T-helper 1 cell treated with Interleukin-12 subunit alpha and Interleukin-12 subunit beta and Interleukin-4 antibody, amounts not matched to agents 30 μg/mL and 1 μg/mL, for 36 hours (primary cell): ENCODE measurements around the gene DNAJA3.
"Not testable (repeated sequence)": the region's sequence is repeated elsewhere in the genome, so short reads cannot be mapped to it uniquely, and the experiment has no call there.

Experiments used
- H3K27ac Mint-ChIP-seq: one replicate; pipeline ENCODE4 v1.8.0; 2021; ENCODE audit warnings: mild to moderate bottlenecking, mixed read lengths
- H3K27me3 Mint-ChIP-seq: one replicate; pipeline ENCODE4 v1.8.0; 2021; ENCODE audit warnings: low read depth, mixed read lengths
- H3K36me3 Mint-ChIP-seq: one replicate; pipeline ENCODE4 v1.8.0; 2021; ENCODE audit warnings: low read depth, mixed read lengths
- H3K4me1 Mint-ChIP-seq: one replicate; pipeline ENCODE4 v1.8.0; 2021; ENCODE audit warnings: low read depth, mixed read lengths
- H3K4me3 Mint-ChIP-seq: one replicate; pipeline ENCODE4 v1.8.0; 2021; ENCODE audit warnings: mild to moderate bottlenecking, moderate library complexity, mixed read lengths
- H3K9me3 Mint-ChIP-seq: one replicate; pipeline ENCODE4 v1.8.0; 2021; ENCODE audit warnings: mixed read lengths

DNAJA3 gene

DNA sequence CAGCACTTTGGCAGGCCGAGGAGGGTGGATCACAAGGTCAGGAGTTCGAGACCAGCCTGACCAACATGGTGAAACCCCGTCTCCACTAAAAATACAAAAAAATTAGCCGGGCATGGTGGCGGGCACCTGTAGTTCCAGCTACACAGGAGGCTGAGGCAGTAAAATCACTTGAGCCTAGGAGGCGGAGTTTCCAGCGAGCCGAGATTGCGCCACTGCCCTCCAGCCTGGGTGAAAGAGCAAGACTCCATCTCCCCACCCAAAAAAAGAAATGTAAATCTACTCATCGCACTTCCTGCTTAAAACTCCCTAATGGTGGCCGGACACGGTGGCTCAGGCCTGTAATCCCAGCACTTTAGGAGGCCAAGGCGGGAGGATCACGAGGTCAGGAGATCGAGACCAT is 31.8 kb upstream of the DNAJA3 start:
- H3K9me3 Mint-ChIP-seq, H3K4me1 Mint-ChIP-seq, H3K27me3 Mint-ChIP-seq, H3K4me3 Mint-ChIP-seq, H3K27ac Mint-ChIP-seq: not testable (repeated sequence)
- peaks cover 15% of the 10 kb centered on the region for H3K36me3 Mint-ChIP-seq

DNA sequence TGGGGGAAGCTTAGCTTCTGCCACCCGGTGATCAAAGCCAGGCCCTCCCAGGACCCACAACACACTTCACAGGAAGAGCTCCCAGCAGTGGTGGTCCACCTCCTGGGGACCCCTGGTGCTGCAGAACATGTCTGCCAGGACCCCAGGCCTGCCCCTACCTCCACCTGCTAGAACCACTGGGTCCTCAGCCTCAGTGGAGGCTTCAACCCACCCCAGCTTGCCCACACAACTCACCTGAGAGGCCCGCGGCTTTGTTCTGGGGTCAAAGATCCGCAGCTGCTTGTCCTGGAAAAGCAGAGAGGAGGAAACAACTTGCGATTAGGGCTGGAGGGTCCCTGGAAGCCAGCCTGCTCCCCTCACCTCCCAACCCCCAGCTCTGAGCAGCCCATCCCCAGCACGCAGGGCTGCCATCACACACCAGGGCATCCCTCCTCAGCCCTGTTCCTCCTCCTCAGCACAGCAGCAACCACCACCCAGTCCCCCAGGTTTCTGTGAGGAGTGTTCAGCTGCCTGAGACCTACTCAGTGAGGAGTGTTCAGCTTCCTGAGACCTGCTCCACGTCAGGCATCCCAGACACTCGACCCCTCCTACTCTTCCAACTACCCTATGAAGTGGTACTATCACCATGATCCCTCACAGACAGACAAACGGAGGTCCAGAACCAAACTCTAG is 30.5 kb upstream of the DNAJA3 start:
- H3K27ac Mint-ChIP-seq: no peak overlapping the region
- no peaks in the 10 kb centered on the region for H3K27me3 Mint-ChIP-seq
- H3K4me1 Mint-ChIP-seq: peaks cover 3% of the 10 kb centered on the region
- peaks cover 24% of the 10 kb centered on the region for H3K36me3 Mint-ChIP-seq
- no peak overlapping the region for H3K4me3 Mint-ChIP-seq
- no peaks in the 10 kb centered on the region for H3K9me3 Mint-ChIP-seq

GRCh38 chr16:4399001-4399730 is 26.5 kb upstream of the DNAJA3 start:
- H3K27me3 Mint-ChIP-seq: no peaks in the 10 kb centered on the region
- H3K9me3 Mint-ChIP-seq: no peaks in the 10 kb centered on the region
- H3K4me1 Mint-ChIP-seq: peaks cover 6% of the 10 kb centered on the region
- H3K36me3 Mint-ChIP-seq: peaks cover 33% of the 10 kb centered on the region
- no peak overlapping the region for H3K27ac Mint-ChIP-seq
- no peak overlapping the region for H3K4me3 Mint-ChIP-seq

- Mint-ChIP-seq H3K9me3 (no peaks in the 10 kb centered on the region), H3K27ac (peak overlapping the region; percentile 7), H3K4me1 (peaks cover 12% of the 10 kb centered on the region), H3K4me3 (no peak overlapping the region), H3K27me3 (no peaks in the 10 kb centered on the region), H3K36me3 (peaks cover 33% of the 10 kb centered on the region)
These were observed 24.6 kb upstream of the DNAJA3 start for GRCh38 chr16:4401094-4401501.

DNA sequence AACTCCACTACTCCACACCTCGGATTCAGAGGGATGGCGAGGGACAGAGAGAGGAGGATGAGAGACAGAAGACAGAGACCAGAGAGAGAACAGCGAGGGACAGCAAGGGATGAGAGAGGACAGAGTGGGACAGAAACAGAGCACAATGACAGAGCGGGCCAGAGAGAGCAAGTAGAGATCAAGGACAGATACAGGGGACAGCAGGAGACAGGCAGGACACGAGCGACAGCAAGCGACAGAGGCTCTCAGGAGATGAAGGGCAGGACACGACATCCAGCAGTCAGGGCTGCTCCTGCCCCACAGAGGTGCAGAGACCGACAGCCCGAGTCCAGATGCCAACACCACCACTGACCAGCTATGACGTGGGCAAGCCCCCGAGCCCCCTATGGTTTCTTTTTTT is 24.2 kb upstream of the DNAJA3 start:
- Mint-ChIP-seq H3K4me1 (peaks cover 12% of the 10 kb centered on the region), H3K9me3 (no peaks in the 10 kb centered on the region), H3K4me3 (no peak overlapping the region), H3K27ac (no peak overlapping the region), H3K27me3 (no peaks in the 10 kb centered on the region), H3K36me3 (peaks cover 30% of the 10 kb centered on the region)

DNA sequence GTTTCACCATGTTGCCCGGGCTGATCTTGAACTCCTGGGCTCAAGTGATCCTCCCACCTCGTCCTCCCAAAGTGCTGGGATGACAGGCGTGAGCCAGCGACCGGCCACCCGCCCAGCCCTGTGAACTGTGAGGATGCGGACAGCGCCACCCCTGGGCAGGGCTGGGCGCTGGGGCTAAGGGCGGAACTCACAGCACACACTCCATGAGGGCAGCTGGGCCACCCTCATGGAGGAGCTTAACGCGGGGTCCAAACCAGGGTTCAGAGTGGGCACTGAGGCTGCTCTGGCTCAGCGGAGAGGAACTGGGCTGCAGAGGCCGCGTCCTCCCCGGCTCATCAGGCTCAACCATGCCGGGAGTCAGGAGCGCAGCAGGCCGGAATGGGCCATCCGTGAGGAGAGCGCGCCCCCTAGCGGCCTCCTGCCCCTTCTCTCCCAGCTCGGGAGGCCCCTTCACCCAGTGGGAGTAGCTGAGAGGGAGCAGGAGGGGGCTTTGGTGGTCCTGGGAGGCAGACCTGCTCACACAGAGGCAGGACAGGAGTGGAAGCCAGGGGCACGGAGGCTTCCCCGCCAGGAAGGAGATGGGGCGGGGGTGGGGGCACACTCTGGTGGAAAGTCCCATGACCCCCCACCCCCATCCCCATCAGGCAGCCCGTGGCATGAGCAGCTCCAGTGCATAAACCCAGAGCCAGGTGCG is 23.1 kb upstream of the DNAJA3 start:
- H3K4me1 Mint-ChIP-seq: peaks cover 12% of the 10 kb centered on the region
- no peak overlapping the region for H3K27ac Mint-ChIP-seq
- no peak overlapping the region for H3K4me3 Mint-ChIP-seq

GRCh38 chr16:4403133-4403949 is 22.3 kb upstream of the DNAJA3 start:
- Mint-ChIP-seq H3K4me3 (no peak overlapping the region), H3K27me3 (no peaks in the 10 kb centered on the region), H3K4me1 (peaks cover 12% of the 10 kb centered on the region), H3K27ac (no peak overlapping the region), H3K9me3 (no peaks in the 10 kb centered on the region), H3K36me3 (peaks cover 30% of the 10 kb centered on the region)

More for the DNA sequence above, 23.1 kb upstream of the DNAJA3 start:
- Mint-ChIP-seq H3K9me3 (no peaks in the 10 kb centered on the region), H3K36me3 (peaks cover 30% of the 10 kb centered on the region), H3K27me3 (no peaks in the 10 kb centered on the region)

DNA sequence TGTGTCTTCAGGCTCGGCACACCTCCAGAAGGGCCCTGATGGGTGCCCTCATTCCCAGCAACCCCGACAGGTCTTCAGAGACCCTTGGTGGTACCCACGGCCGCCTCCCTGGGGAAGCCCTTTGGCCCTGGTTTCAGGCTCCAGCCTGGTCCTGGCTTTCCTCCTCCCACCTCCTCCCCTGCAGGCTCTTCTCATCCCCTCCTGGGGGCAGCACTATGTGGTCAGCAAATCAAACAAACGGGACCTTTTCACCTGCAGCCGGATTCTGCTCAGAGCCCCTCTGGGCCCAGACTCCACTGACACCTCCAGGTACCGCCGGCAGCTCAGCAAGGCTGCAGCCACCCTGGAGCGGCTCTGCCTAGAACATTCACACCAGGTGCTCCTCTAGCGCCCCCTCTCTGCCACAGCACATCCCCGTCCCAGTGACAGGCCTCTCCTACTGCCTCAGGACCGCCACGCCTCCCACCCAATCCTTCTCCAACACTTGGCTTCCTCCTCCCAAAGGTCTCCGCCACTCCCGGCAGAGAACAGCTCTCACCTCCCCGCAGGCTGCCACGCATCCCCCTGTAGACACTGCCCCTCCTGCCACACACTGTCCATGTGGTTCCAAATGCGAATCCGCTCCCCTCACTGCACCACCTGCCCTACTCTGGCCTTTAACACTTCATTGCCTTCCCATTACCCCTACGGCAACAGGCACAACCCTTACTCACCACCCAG is 21.3 kb upstream of the DNAJA3 start:
- Mint-ChIP-seq H3K4me3 (no peak overlapping the region), H3K4me1 (peaks cover 12% of the 10 kb centered on the region), H3K27ac (no peak overlapping the region), H3K27me3 (no peaks in the 10 kb centered on the region), H3K9me3 (no peaks in the 10 kb centered on the region), H3K36me3 (peaks cover 26% of the 10 kb centered on the region)

- H3K9me3 Mint-ChIP-seq: no peaks in the 10 kb centered on the region
- no peaks in the 10 kb centered on the region for H3K27me3 Mint-ChIP-seq
- no peak overlapping the region for H3K27ac Mint-ChIP-seq
- no peak overlapping the region for H3K4me3 Mint-ChIP-seq
- peaks cover 21% of the 10 kb centered on the region for H3K36me3 Mint-ChIP-seq
- peaks cover 10% of the 10 kb centered on the region for H3K4me1 Mint-ChIP-seq
These were observed 20.5 kb upstream of the DNAJA3 start for GRCh38 chr16:4404967-4405696.

GRCh38 chr16:4407543-4408322 is 17.9 kb upstream of the DNAJA3 start:
- H3K27ac Mint-ChIP-seq: no peak overlapping the region
- H3K36me3 Mint-ChIP-seq: peaks cover 28% of the 10 kb centered on the region
- H3K9me3 Mint-ChIP-seq: no peaks in the 10 kb centered on the region
- no peaks in the 10 kb centered on the region for H3K27me3 Mint-ChIP-seq
- H3K4me3 Mint-ChIP-seq: no peak overlapping the region
- peaks cover 22% of the 10 kb centered on the region for H3K4me1 Mint-ChIP-seq

GRCh38 chr16:4408323-4408690 is 17.4 kb upstream of the DNAJA3 start:
- Mint-ChIP-seq H3K4me1 (peaks cover 28% of the 10 kb centered on the region), H3K9me3 (no peaks in the 10 kb centered on the region), H3K36me3 (peaks cover 27% of the 10 kb centered on the region), H3K4me3 (no peak overlapping the region), H3K27me3 (no peaks in the 10 kb centered on the region), H3K27ac (no peak overlapping the region)

- Mint-ChIP-seq H3K36me3 (peaks cover 26% of the 10 kb centered on the region), H3K9me3 (no peaks in the 10 kb centered on the region), H3K27me3 (no peaks in the 10 kb centered on the region), H3K4me3 (no peak overlapping the region), H3K27ac (no peak overlapping the region), H3K4me1 (peaks cover 34% of the 10 kb centered on the region)
These were observed 16.4 kb upstream of the DNAJA3 start for GRCh38 chr16:4409081-4409932.
